Body of pancreas (tissue), 4 donors: ENCODE data around the gene MSANTD2.

Experiments
- CTCF ChIP-seq, 7 experiments: fragments of 450-650 bp in 4 of 7; fragments of 200-600 bp in 3 of 7; sonication (generic) in 3 of 7; IDR thresholded peaks; one replicate each; pipeline ENCODE4 v1.5.1; 2016 to 2019; ENCODE audit warnings: antibody characterized with exemption in 7 of 7
- POLR2A ChIP-seq, 3 donors: fragments of 450-650 bp; IDR thresholded peaks; one replicate each; pipeline ENCODE4 v1.6.1; 2016; ENCODE audit warnings: antibody characterized with exemption in 3 of 3, mild to moderate bottlenecking in 2 of 3

GRCh38 chr11:124840666-124841065 lies 40.5 kb upstream of the MSANTD2 start:
- no peak for TF ChIP-seq CTCF (IDR thresholded peaks at IDR 0.05)
- no peak for TF ChIP-seq POLR2A (IDR thresholded peaks at IDR 0.05)
